Gastrocnemius medialis (tissue), 4 donors: ENCODE results near the gene DDAH1.

Experiments
- CTCF ChIP-seq, 5 experiments: fragments of 450-650 bp in 3 of 5; fragments of 200-600 bp in 2 of 5; sonication (generic) in 2 of 5; IDR thresholded peaks in 4 of 5; conservative IDR thresholded peaks in 1 of 5; 1 replicate in 4 of 5; 2 replicates in 1 of 5; pipeline ENCODE4 v1.5.1; 2016 to 2019; ENCODE audit warnings: antibody characterized with exemption in 5 of 5, mild to moderate bottlenecking in 3 of 5, moderate library complexity in 3 of 5
- POLR2A ChIP-seq, 2 donors: fragments of 450-650 bp; IDR thresholded peaks; one replicate each; pipeline ENCODE4 v1.6.1; 2017; ENCODE audit warnings: antibody characterized with exemption in 2 of 2, mild to moderate bottlenecking in 2 of 2, moderate library complexity in 2 of 2

- TF ChIP-seq CTCF (IDR thresholded peaks at IDR 0.05 in 4 of 5, conservative IDR thresholded peaks at IDR 0.05 in 1 of 5) (no peak), POLR2A (IDR thresholded peaks at IDR 0.05) (no peak)
Measured at GRCh38 chr1:85460555-85461088, 4.3 kb downstream of the DDAH1 start.
